ENCODE measurements around the gene WDR53.
"Not testable (repeated sequence)": the region's sequence is repeated elsewhere in the genome, so short reads cannot be mapped to it uniquely, and the experiment has no call there.

The WDR53 gene

GRCh38 chr3:196557236-196557635 is 11.1 kb downstream of the WDR53 start:
- no peak for DNase-seq

GRCh38 chr3:196555295-196555694 is 13.1 kb downstream of the WDR53 start:
- DNase-seq = no peak

- no peak for DNase-seq
Observed at GRCh38 chr3:196554205-196554604, 14.1 kb downstream of the WDR53 start.

- DNase-seq = no peak
Observed at GRCh38 chr3:196553551-196553950, 14.8 kb downstream of the WDR53 start.

- no peak for DNase-seq
Observed at GRCh38 chr3:196552253-196552652, 16.1 kb downstream of the WDR53 start.

- not testable (repeated sequence) for DNase-seq
Observed at GRCh38 chr3:196550172-196550571, 18.2 kb downstream of the WDR53 start.

GRCh38 chr3:196549312-196549711 is 19.0 kb downstream of the WDR53 start:
- not testable (repeated sequence) for DNase-seq

- DNase-seq = no peak
Observed at GRCh38 chr3:196547067-196547466, 21.3 kb downstream of the WDR53 start.

- DNase-seq = no peak
Observed at GRCh38 chr3:196546537-196546936, 21.8 kb downstream of the WDR53 start.

GRCh38 chr3:196544491-196544992 is 23.8 kb downstream of the WDR53 start:
- DNase-seq = no peak

GRCh38 chr3:196541684-196542445 is 26.5 kb downstream of the WDR53 start:
- no peak for DNase-seq

- DNase-seq = peak; percentile 27
Observed at GRCh38 chr3:196537319-196537984, 30.9 kb downstream of the WDR53 start.

- no peak for DNase-seq
Observed at GRCh38 chr3:196533260-196533681, 35.1 kb downstream of the WDR53 start.

- DNase-seq = no peak
Observed at GRCh38 chr3:196531418-196531817, 36.9 kb downstream of the WDR53 start.

GRCh38 chr3:196528639-196529233 is 39.6 kb downstream of the WDR53 start:
- DNase-seq = peak; percentile 65

- no peak for DNase-seq
Observed at GRCh38 chr3:196525141-196525540, 43.2 kb downstream of the WDR53 start.

- DNase-seq = no peak
Observed at GRCh38 chr3:196524527-196524926, 43.8 kb downstream of the WDR53 start.

GRCh38 chr3:196523841-196524240 is 44.5 kb downstream of the WDR53 start:
- DNase-seq = no peak

GRCh38 chr3:196521291-196521690 is 47.1 kb downstream of the WDR53 start:
- DNase-seq = not testable (repeated sequence)

- no peak for DNase-seq
Observed at GRCh38 chr3:196519718-196520082, 48.7 kb downstream of the WDR53 start.

GRCh38 chr3:196518966-196519717 is 49.2 kb downstream of the WDR53 start:
- DNase-seq = peak; percentile 40

GRCh38 chr3:196517919-196518318 is 50.4 kb downstream of the WDR53 start:
- no peak for DNase-seq

GRCh38 chr3:196517162-196517800 is 51.1 kb downstream of the WDR53 start:
- DNase-seq = no peak
